Neural cell (in vitro differentiated cells): ENCODE data around the gene HNRNPA1L2.

Source experiments
- CTCF ChIP-seq: fragments of 450-650 bp; IDR thresholded peaks from 2 replicates; pipeline ENCODE4 v1.5.1; 2014; ENCODE audit warnings: antibody characterized with exemption, mild to moderate bottlenecking, moderate library complexity; ENCODE audit not compliant: poor library complexity, severe bottlenecking
- MXI1 ChIP-seq: fragments of 450-650 bp; conservative IDR thresholded peaks from 2 replicates; pipeline ENCODE4 v1.6.1; 2014; ENCODE audit warnings: antibody characterized with exemption, mild to moderate bottlenecking; ENCODE audit not compliant: poor library complexity, severe bottlenecking
- TAF1 ChIP-seq: IDR thresholded peaks from 2 replicates; pipeline ENCODE4 v1.6.1; 2012; ENCODE audit warnings: low read depth

GRCh38 chr13:52664272-52664671, 22.0 kb downstream of the HNRNPA1L2 start:
- TF ChIP-seq CTCF (no peak), TAF1 (no peak), MXI1 (no peak)
